Endothelial cell of umbilical vein (primary cell): ENCODE results near the gene CHRNA3. TPM values are rescaled to one million over a fixed set of nuclear protein-coding genes. Genes with fewer than 3 reads are reported as not detected.

Source experiments
- BruUV-seq: library from RNA; stranded (reverse); fragments of 400-500 nt; replicated peaks from 2 replicates; lab custom pipeline; 2021; lab: Mats Ljungman, UMichigan
- CTCF ChIA-PET: fragments of 300-600, 350-600 bp; sonication (Branson Sonifier 250); formaldehyde crosslinking; loops from one replicate; lab custom pipeline; 2021; ENCODE audit warnings: antibody characterized with exemption, inconsistent platforms; lab: Charles Lee
- POLR2A ChIA-PET: fragments of 300-600, 350-600 bp; sonication (Branson Sonifier 250); formaldehyde crosslinking; loops from one replicate; lab custom pipeline; 2021; ENCODE audit warnings: antibody characterized with exemption, inconsistent platforms; lab: Charles Lee
- DNase-seq: peaks from one replicate; pipeline ENCODE4 v3.0.0-alpha.2; 2011; ENCODE audit warnings: low read depth, low spot score
- FAIRE-seq: peaks from 2 replicates; lab custom pipeline; 2011; peaks lifted over from hg19 to GRCh38; lab: Jason Lieb, UNC
- H2AFZ ChIP-seq: 2 replicates; pipeline ENCODE4 v1.6.0; 2012; ENCODE audit warnings: low read depth, low read length, control low read depth, inconsistent platforms
- H3K27ac ChIP-seq: 2 replicates; pipeline ENCODE4 v1.5.1; 2011; ENCODE audit warnings: low read depth, mild to moderate bottlenecking, control low read depth, low read length, moderate library complexity; ENCODE audit not compliant: insufficient read depth
- H3K27me3 ChIP-seq, 2 experiments: 2 replicates each; pipeline versions ENCODE4 v1.6.0 to v1.6.1; 2011; ENCODE audit warnings: low read length in 2 of 2, mixed read lengths in 1 of 2; ENCODE audit not compliant: control insufficient read depth in 2 of 2, insufficient read depth in 2 of 2
- H3K36me3 ChIP-seq, 2 experiments: 2 replicates in 1 of 2; 3 replicates in 1 of 2; pipeline ENCODE4 v1.5.1; 2011; ENCODE audit warnings: low read length in 2 of 2, mild to moderate bottlenecking in 1 of 2, moderate library complexity in 1 of 2; ENCODE audit not compliant: control insufficient read depth in 2 of 2, insufficient read depth in 2 of 2; ENCODE audit errors: extremely low read depth in 1 of 2
- H3K4me1 ChIP-seq: 3 replicates; pipeline ENCODE4 v1.5.1; 2011; ENCODE audit warnings: mild to moderate bottlenecking, low read length; ENCODE audit not compliant: control insufficient read depth, insufficient read depth; ENCODE audit errors: extremely low read depth
- H3K4me2 ChIP-seq: 2 replicates; pipeline ENCODE4 v1.6.1; 2011; ENCODE audit warnings: low read length, control low read depth, mixed read lengths; ENCODE audit not compliant: insufficient read depth
- H3K4me3 ChIP-seq, 3 experiments: fragments of 200-600 bp in 1 of 3; sonication (generic), shearing (Covaris generic) in 1 of 3; replicated peaks in 1 of 3; 2 replicates each; pipeline ENCODE4 v1.5.1; 2011 to 2016; ENCODE audit warnings: control low read depth in 3 of 3, low read length in 3 of 3, mild to moderate bottlenecking in 2 of 3, inconsistent platforms in 1 of 3, low read depth in 1 of 3, moderate library complexity in 1 of 3; ENCODE audit not compliant: insufficient read depth in 1 of 3
- H3K79me2 ChIP-seq: 2 replicates; pipeline ENCODE4 v1.6.0; 2012; ENCODE audit warnings: low read length, inconsistent platforms; ENCODE audit not compliant: control insufficient read depth, insufficient read depth
- H3K9ac ChIP-seq: replicated peaks from 2 replicates; pipeline ENCODE3; 2011; ENCODE audit warnings: low read length, control low read depth; ENCODE audit not compliant: insufficient read depth; ENCODE audit errors: extremely low read depth
- H3K9me1 ChIP-seq: replicated peaks from 3 replicates; pipeline ENCODE4 v1.6.0; 2011; ENCODE audit warnings: mild to moderate bottlenecking, low read length; ENCODE audit not compliant: control insufficient read depth, insufficient read depth; ENCODE audit errors: extremely low read depth
- H3K9me3 ChIP-seq: replicated peaks from 2 replicates; pipeline ENCODE4 v1.5.1; 2012; ENCODE audit warnings: low read length, inconsistent platforms; ENCODE audit not compliant: control insufficient read depth, insufficient read depth
- H4K20me1 ChIP-seq: replicated peaks from 2 replicates; pipeline ENCODE3; 2011; ENCODE audit warnings: mild to moderate bottlenecking, low read length; ENCODE audit not compliant: control insufficient read depth, insufficient read depth; ENCODE audit errors: extremely low read depth
- EZH2 ChIP-seq: IDR thresholded peaks from 2 replicates; pipeline ENCODE4 v1.6.1; 2012; ENCODE audit warnings: borderline replicate concordance, low read depth, mild to moderate bottlenecking, moderate library complexity, low read length, inconsistent platforms; ENCODE audit not compliant: severe bottlenecking
- FOS ChIP-seq: IDR thresholded peaks from 2 replicates; pipeline ENCODE4 v1.6.1; 2011; ENCODE audit warnings: mild to moderate bottlenecking, low read length, moderate library complexity, borderline replicate concordance; ENCODE audit not compliant: insufficient read depth
- GATA2 ChIP-seq: IDR thresholded peaks from 2 replicates; pipeline ENCODE4 v1.7.0; 2011; ENCODE audit warnings: low read depth, mild to moderate bottlenecking, moderate library complexity, mixed read lengths, low read length; ENCODE audit not compliant: insufficient read length, insufficient read depth
- JUN ChIP-seq: IDR thresholded peaks from 2 replicates; pipeline ENCODE4 v1.6.1; 2011; ENCODE audit warnings: borderline replicate concordance, low read depth; ENCODE audit not compliant: insufficient read length, insufficient read depth
- MYC ChIP-seq: IDR thresholded peaks from one replicate; pipeline ENCODE4 v1.6.1; 2011; ENCODE audit warnings: mild to moderate bottlenecking, low read depth, low read length
- POLR2A ChIP-seq: IDR thresholded peaks from 2 replicates; pipeline ENCODE4 v1.6.1; 2012; ENCODE audit warnings: low read depth, mild to moderate bottlenecking, control low read depth, low read length
- POLR2AphosphoS5 ChIP-seq: IDR thresholded peaks from 2 replicates; pipeline ENCODE4 v1.6.1; 2012; ENCODE audit warnings: low read depth, mild to moderate bottlenecking, control low read depth, low read length, moderate library complexity; ENCODE audit not compliant: insufficient read depth
- dilution Hi-C: fragments of 300-500 bp; cut with MboI; formaldehyde crosslinking; loops from one replicate; pipeline ENCODE4 v1.15.0; 2019; ENCODE audit warnings: low sequenced_read_pairs; ENCODE audit not compliant: extremely low pct_ligation_motif_present
- intact Hi-C: fragments of 100-400 bp; cut with micrococcal nuclease; formaldehyde crosslinking; loops from one replicate; pipeline ENCODE4 v1.10.0; 2022
- polyA plus RNA-seq, 4 experiments: library from polyadenylated mRNA; depleted of rRNA in 3 of 4; stranded (reverse) in 3 of 4; unstranded in 1 of 4; fragments of >200 nt; gene quantifications; 2 replicates each; pipeline versions ENCODE4 v1.2.1 to v1.2.3, GENCODE V29; 2011 to 2012; ENCODE audit warnings: missing spikeins in 1 of 4
- total RNA-seq: library from RNA; stranded (reverse); gene quantifications from 2 replicates; pipeline ENCODE4 v1.2.3, GENCODE V29; 2021
- TF ChIP-seq, protein P1 (sequence below), 2 donors: IDR thresholded peaks; 1 replicate in 1 of 2; 2 replicates in 1 of 2; pipeline ENCODE4 v1.5.1; 2011; ENCODE audit warnings: low read length in 2 of 2, mild to moderate bottlenecking in 2 of 2, moderate library complexity in 2 of 2, control low read depth in 1 of 2, inconsistent platforms in 1 of 2, low read depth in 1 of 2; ENCODE audit not compliant: insufficient read depth in 1 of 2; ENCODE audit errors: extremely low read depth in 1 of 2
- TF ChIP-seq, protein P2 (sequence below): IDR thresholded peaks from 2 replicates; pipeline ENCODE4 v1.6.1; 2011; ENCODE audit not compliant: insufficient read depth, insufficient read length

The CHRNA3 gene
- total and polyA plus RNA-seq, 2 donors (not counting 3 experiments of a cell fraction or from before 2014, with no cell fraction given), result not detected

DNA sequence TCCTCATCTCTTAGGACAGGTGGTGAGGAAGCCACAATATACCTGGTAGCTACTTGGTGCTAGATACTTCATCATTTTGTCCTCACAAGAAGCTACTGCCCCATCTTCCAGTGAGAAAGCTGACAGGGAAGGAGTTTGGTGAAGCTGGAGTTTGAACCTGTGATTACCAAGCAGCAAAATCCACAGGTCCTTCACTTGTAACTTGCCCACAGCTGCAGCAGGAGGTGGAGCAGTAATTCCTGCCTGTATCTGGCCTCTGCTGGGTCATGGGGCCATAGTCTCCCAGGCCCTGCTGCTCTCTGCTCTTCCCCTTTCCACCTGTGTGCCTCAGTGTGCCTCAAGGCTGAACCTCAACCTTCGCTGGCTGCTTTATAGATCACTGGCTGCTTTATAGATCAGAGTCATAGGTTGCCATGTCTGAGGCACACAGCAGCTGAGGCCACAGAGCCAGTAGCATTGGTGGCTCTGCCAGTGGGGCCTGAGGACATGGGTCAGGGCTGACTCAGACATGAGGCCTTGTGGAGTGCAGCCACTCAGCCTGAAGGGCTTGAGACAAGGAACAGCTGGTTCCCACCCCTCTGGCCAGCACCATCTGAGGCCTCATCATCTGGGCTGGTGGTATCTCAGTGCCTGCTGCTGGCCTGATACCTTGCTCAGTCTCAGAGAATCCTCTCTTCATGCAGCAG is 31.3 kb upstream of the CHRNA3 start:
- H3K4me1 ChIP-seq, result no peaks in the 10 kb centered on the region
- H3K9me1 ChIP-seq, result no peaks in the 10 kb centered on the region
- CTCF ChIA-PET, result interaction anchor here (1.7 kb wide), 1 partner anchor 14 kb away, joined by 4 read pairs; no protein-coding TSS in a partner anchor
- no peaks in the 10 kb centered on the region for H4K20me1 ChIP-seq
- H3K4me3 ChIP-seq, result no peak overlapping the region
- no peak overlapping the region for H3K27ac ChIP-seq
- no peak overlapping the region for H2AFZ ChIP-seq
- no TSS peak for BruUV-seq
- POLR2A ChIA-PET, result no interaction called here
- FAIRE-seq (no peak), DNase-seq (no peak)
- H3K79me2 ChIP-seq, result no peaks in the 10 kb centered on the region
- dilution Hi-C loops (no loop called here), intact Hi-C loops (no loop called here)
- TF ChIP-seq, protein P1, sequence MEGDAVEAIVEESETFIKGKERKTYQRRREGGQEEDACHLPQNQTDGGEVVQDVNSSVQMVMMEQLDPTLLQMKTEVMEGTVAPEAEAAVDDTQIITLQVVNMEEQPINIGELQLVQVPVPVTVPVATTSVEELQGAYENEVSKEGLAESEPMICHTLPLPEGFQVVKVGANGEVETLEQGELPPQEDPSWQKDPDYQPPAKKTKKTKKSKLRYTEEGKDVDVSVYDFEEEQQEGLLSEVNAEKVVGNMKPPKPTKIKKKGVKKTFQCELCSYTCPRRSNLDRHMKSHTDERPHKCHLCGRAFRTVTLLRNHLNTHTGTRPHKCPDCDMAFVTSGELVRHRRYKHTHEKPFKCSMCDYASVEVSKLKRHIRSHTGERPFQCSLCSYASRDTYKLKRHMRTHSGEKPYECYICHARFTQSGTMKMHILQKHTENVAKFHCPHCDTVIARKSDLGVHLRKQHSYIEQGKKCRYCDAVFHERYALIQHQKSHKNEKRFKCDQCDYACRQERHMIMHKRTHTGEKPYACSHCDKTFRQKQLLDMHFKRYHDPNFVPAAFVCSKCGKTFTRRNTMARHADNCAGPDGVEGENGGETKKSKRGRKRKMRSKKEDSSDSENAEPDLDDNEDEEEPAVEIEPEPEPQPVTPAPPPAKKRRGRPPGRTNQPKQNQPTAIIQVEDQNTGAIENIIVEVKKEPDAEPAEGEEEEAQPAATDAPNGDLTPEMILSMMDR (IDR thresholded peaks at IDR 0.05; ENCODE audit: extremely low read depth in 1 of 2, insufficient read depth in 1 of 2, low read depth in 1 of 2, low read length in 2 of 2), result no peak
- no peak for TF ChIP-seq POLR2AphosphoS5
- no peak for TF ChIP-seq FOS
- no peak for TF ChIP-seq JUN
- TF ChIP-seq, protein P2, sequence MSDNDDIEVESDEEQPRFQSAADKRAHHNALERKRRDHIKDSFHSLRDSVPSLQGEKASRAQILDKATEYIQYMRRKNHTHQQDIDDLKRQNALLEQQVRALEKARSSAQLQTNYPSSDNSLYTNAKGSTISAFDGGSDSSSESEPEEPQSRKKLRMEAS, result no peak
- no peak for TF ChIP-seq GATA2
- no peak for TF ChIP-seq MYC
- TF ChIP-seq EZH2, result no peak
- no peak for TF ChIP-seq POLR2A
- H3K9me3 ChIP-seq, result no peaks in the 10 kb centered on the region
- no peak overlapping the region for H3K4me2 ChIP-seq
- H3K36me3 ChIP-seq, result no peaks in the 10 kb centered on the region
- H3K27me3 ChIP-seq, result no peaks in the 10 kb centered on the region
- H3K9ac ChIP-seq, result no peak overlapping the region
